Trophoblast cell (in vitro differentiated cells and primary cell): ENCODE results near the gene GTF2A1L.
"Not testable (repeated sequence)": the region's sequence is repeated elsewhere in the genome, so short reads cannot be mapped to it uniquely, and the experiment has no call there.

Experiments
- DNase-seq, 2 donors: peaks; one replicate each; pipeline ENCODE4 v3.0.0-alpha.2; 2016
- H2AFZ ChIP-seq: 2 replicates; pipeline ENCODE4 v1.6.1; 2013; ENCODE audit warnings: low read length, moderate library complexity, mild to moderate bottlenecking; ENCODE audit not compliant: insufficient read depth, poor library complexity
- H2AK5ac ChIP-seq: 2 replicates; pipeline ENCODE4 v1.6.1; 2013; ENCODE audit warnings: mild to moderate bottlenecking, low read length
- H2BK120ac ChIP-seq: 2 replicates; pipeline ENCODE4 v1.6.1; 2013; ENCODE audit warnings: low read length, mild to moderate bottlenecking, moderate library complexity; ENCODE audit not compliant: insufficient read depth, poor library complexity
- H2BK12ac ChIP-seq: 2 replicates; pipeline ENCODE4 v1.6.1; 2013; ENCODE audit warnings: mild to moderate bottlenecking, low read length, moderate library complexity
- H2BK5ac ChIP-seq: 2 replicates; pipeline ENCODE4 v1.6.1; 2013; ENCODE audit warnings: low read length, low read depth, moderate library complexity, mild to moderate bottlenecking; ENCODE audit not compliant: poor library complexity
- H3K14ac ChIP-seq: 2 replicates; pipeline ENCODE4 v1.6.1; 2013; ENCODE audit warnings: mild to moderate bottlenecking, low read length
- H3K18ac ChIP-seq: 2 replicates; pipeline ENCODE4 v1.6.1; 2013; ENCODE audit warnings: mild to moderate bottlenecking, low read length
- H3K23ac ChIP-seq: 2 replicates; pipeline ENCODE4 v1.6.1; 2013; ENCODE audit warnings: low read length
- H3K27ac ChIP-seq: 2 replicates; pipeline ENCODE4 v1.5.1; 2013; ENCODE audit warnings: low read depth, mild to moderate bottlenecking, inconsistent platforms, low read length, moderate library complexity
- H3K27me3 ChIP-seq: 2 replicates; pipeline ENCODE4 v1.6.1; 2013; ENCODE audit warnings: inconsistent platforms, mild to moderate bottlenecking, low read length, moderate library complexity; ENCODE audit not compliant: insufficient read depth
- H3K36me3 ChIP-seq, 2 experiments: 1 replicate in 1 of 2; 2 replicates in 1 of 2; pipeline ENCODE4 v1.6.1; 2013; ENCODE audit warnings: low read length in 2 of 2, mild to moderate bottlenecking in 2 of 2, moderate library complexity in 1 of 2; ENCODE audit not compliant: insufficient read depth in 2 of 2, control insufficient read depth in 1 of 2
- H3K4ac ChIP-seq: 2 replicates; pipeline ENCODE4 v1.6.1; 2013; ENCODE audit warnings: low read depth, mild to moderate bottlenecking, low read length, moderate library complexity
- H3K4me1 ChIP-seq, 2 experiments: 1 replicate in 1 of 2; 2 replicates in 1 of 2; pipeline ENCODE4 v1.6.1; 2013; ENCODE audit warnings: low read length in 2 of 2, mild to moderate bottlenecking in 2 of 2, moderate library complexity in 1 of 2; ENCODE audit not compliant: insufficient read depth in 2 of 2, control insufficient read depth in 1 of 2
- H3K4me2 ChIP-seq: 2 replicates; pipeline ENCODE4 v1.6.1; 2013; ENCODE audit warnings: inconsistent platforms, mild to moderate bottlenecking, low read length, moderate library complexity
- H3K4me3 ChIP-seq: 2 replicates; pipeline ENCODE4 v1.5.1; 2013; ENCODE audit warnings: mild to moderate bottlenecking, low read depth, low read length, inconsistent platforms
- H3K79me1 ChIP-seq: one replicate; pipeline ENCODE4 v1.6.1; 2013; ENCODE audit warnings: low read length
- H3K79me2 ChIP-seq: 2 replicates; pipeline ENCODE4 v1.6.1; 2013; ENCODE audit warnings: low read length, mild to moderate bottlenecking; ENCODE audit not compliant: control insufficient read depth, insufficient read depth, poor library complexity
- H3K9ac ChIP-seq: 2 replicates; pipeline ENCODE4 v1.6.1; 2013; ENCODE audit warnings: mild to moderate bottlenecking, low read length
- H3K9me3 ChIP-seq: 2 replicates; pipeline ENCODE4 v1.6.1; 2013; ENCODE audit warnings: low read depth, mild to moderate bottlenecking, control low read depth, inconsistent platforms, low read length; ENCODE audit not compliant: insufficient read depth
- H4K12ac ChIP-seq: 2 replicates; pipeline ENCODE4 v1.6.1; 2013; ENCODE audit warnings: low read depth, mild to moderate bottlenecking, low read length, moderate library complexity
- H4K8ac ChIP-seq: 2 replicates; pipeline ENCODE4 v1.6.1; 2013; ENCODE audit warnings: low read depth, mild to moderate bottlenecking, low read length, moderate library complexity
- H4K91ac ChIP-seq: one replicate; pipeline ENCODE4 v1.6.1; 2013; ENCODE audit warnings: low read depth, mild to moderate bottlenecking, low read length, moderate library complexity
- WGBS: extraction: QIAGEN DNeasy Blood & Tissue Kit; methylation state at CpG from one replicate; pipeline ENCODE4 v1.1.7; 2013; ENCODE audit warnings: missing lambda C conversion rate; ENCODE audit not compliant: insufficient read length, insufficient coverage; ENCODE audit errors: extremely low coverage; 5-methylcytosine and 5-hydroxymethylcytosine counted together

GTF2A1L gene

GRCh38 chr2:48589170-48589767 is 28.4 kb upstream of the GTF2A1L start:
- Histone ChIP-seq H3K9me3 (no peaks in the 10 kb centered on the region), H2BK5ac (no peak overlapping the region), H3K14ac (no peak overlapping the region), H3K9ac (no peak overlapping the region), H3K79me1 (peaks cover 9% of the 10 kb centered on the region), H3K27ac (no peak overlapping the region), H3K79me2 (peaks cover 2% of the 10 kb centered on the region), H4K8ac (no peak overlapping the region), H3K18ac (no peak overlapping the region), H4K91ac (no peak overlapping the region), H2AK5ac (no peak overlapping the region), H3K4me3 (no peak overlapping the region), H3K23ac (no peak overlapping the region), H3K36me3 (peaks cover 2 to 3% of the 10 kb centered on the region in 2 experiments), H3K4me1 (peaks cover 29% of the 10 kb centered on the region in 2 experiments), H2AFZ (no peak overlapping the region), H3K4ac (no peak overlapping the region), H3K27me3 (no peaks in the 10 kb centered on the region), H2BK120ac (no peak overlapping the region), H2BK12ac (no peak overlapping the region), H3K4me2 (no peak overlapping the region), H4K12ac (no peak overlapping the region)
- peak; percentile 47 to 80 for DNase-seq
- no CpG with 5 or more reads among the region's 5 CpGs for WGBS

- Histone ChIP-seq H3K4me2 (no peak overlapping the region), H2AFZ (no peak overlapping the region), H3K4me3 (no peak overlapping the region), H4K12ac (no peak overlapping the region), H3K18ac (no peak overlapping the region), H3K79me1 (peaks cover 9% of the 10 kb centered on the region), H3K4ac (no peak overlapping the region), H3K9ac (no peak overlapping the region), H3K27ac (no peak overlapping the region), H2BK120ac (no peak overlapping the region), H3K9me3 (no peaks in the 10 kb centered on the region), H2BK5ac (no peak overlapping the region), H4K8ac (no peak overlapping the region), H3K14ac (no peak overlapping the region), H3K23ac (no peak overlapping the region), H3K4me1 (peaks cover 24% of the 10 kb centered on the region in 2 experiments), H3K79me2 (peaks cover 2% of the 10 kb centered on the region), H2AK5ac (no peak overlapping the region), H3K36me3 (peaks cover 2 to 5% of the 10 kb centered on the region in 2 experiments), H4K91ac (no peak overlapping the region), H2BK12ac (no peak overlapping the region), H3K27me3 (no peaks in the 10 kb centered on the region)
- DNase-seq, result no peak
- no CpG with 5 or more reads among the region's 1 CpG for WGBS
These were observed 27.6 kb upstream of the GTF2A1L start for GRCh38 chr2:48590017-48590416.

- Histone ChIP-seq H3K27ac (no peak overlapping the region), H4K91ac (no peak overlapping the region), H4K8ac (no peak overlapping the region), H2AFZ (no peak overlapping the region), H3K4me3 (no peak overlapping the region), H3K14ac (no peak overlapping the region), H2AK5ac (no peak overlapping the region), H3K27me3 (no peaks in the 10 kb centered on the region), H2BK5ac (no peak overlapping the region), H3K23ac (no peak overlapping the region), H3K79me1 (peaks cover 7% of the 10 kb centered on the region), H4K12ac (no peak overlapping the region), H2BK12ac (no peak overlapping the region), H3K36me3 (peaks cover 2 to 5% of the 10 kb centered on the region in 2 experiments), H3K4me2 (no peak overlapping the region), H3K18ac (no peak overlapping the region), H2BK120ac (no peak overlapping the region), H3K4ac (no peak overlapping the region), H3K9me3 (no peaks in the 10 kb centered on the region), H3K9ac (no peak overlapping the region), H3K79me2 (no peaks in the 10 kb centered on the region), H3K4me1 (peaks cover 9% of the 10 kb centered on the region in 2 experiments)
- DNase-seq, result no peak
- WGBS, result no CpG with 5 or more reads among the region's 2 CpGs
These were observed 25.6 kb upstream of the GTF2A1L start for GRCh38 chr2:48592067-48592466.

GRCh38 chr2:48596751-48597150 is 20.9 kb upstream of the GTF2A1L start:
- H4K8ac ChIP-seq, H3K4me2 ChIP-seq, H3K4ac ChIP-seq, H2BK120ac ChIP-seq, H3K27me3 ChIP-seq, H3K9me3 ChIP-seq, DNase-seq, H3K18ac ChIP-seq, H3K14ac ChIP-seq, H3K36me3 ChIP-seq, H3K4me3 ChIP-seq, H4K91ac ChIP-seq, H3K79me1 ChIP-seq, H3K23ac ChIP-seq, H3K79me2 ChIP-seq, H2AK5ac ChIP-seq, H3K27ac ChIP-seq, H2BK12ac ChIP-seq, H2BK5ac ChIP-seq, H3K9ac ChIP-seq, H3K4me1 ChIP-seq, H4K12ac ChIP-seq, H2AFZ ChIP-seq: not testable (repeated sequence)
- no CpG with 5 or more reads among the region's 7 CpGs for WGBS
